Peyer's patch (tissue), 4 donors: Measurements from ENCODE around the gene INTS7.

Experiments used
- CTCF ChIP-seq, 6 experiments: fragments of 450-650 bp in 4 of 6; fragments of 200-600 bp in 2 of 6; sonication (generic) in 1 of 6; IDR thresholded peaks; one replicate each; pipeline ENCODE4 v1.5.1; 2017 to 2019; ENCODE audit warnings: antibody characterized with exemption in 6 of 6, mild to moderate bottlenecking in 3 of 6, moderate library complexity in 1 of 6
- POLR2A ChIP-seq, 2 donors: fragments of 450-650 bp; IDR thresholded peaks; one replicate each; pipeline ENCODE4 v1.5.1; 2017; ENCODE audit warnings: antibody characterized with exemption in 2 of 2, mild to moderate bottlenecking in 2 of 2, moderate library complexity in 2 of 2

- no peak for TF ChIP-seq CTCF (IDR thresholded peaks at IDR 0.05)
- TF ChIP-seq POLR2A (IDR thresholded peaks at IDR 0.05) = no peak
Observed at GRCh38 chr1:212030936-212031528, 4.3 kb downstream of the INTS7 start.
